Transverse colon (tissue), 4 donors: Measurements from ENCODE around the gene PPP6R2. TPM values are rescaled to one million over a fixed set of nuclear protein-coding genes. Genes with fewer than 3 reads are reported as not detected.

Experiments
- DNase-seq: peaks from one replicate; pipeline ENCODE4 v3.0.0-alpha.2; 2019
- H3K27ac ChIP-seq, 4 donors: fragments of 200-600 bp; sonication (generic); 2 replicates each; pipeline ENCODE4 v1.5.1; 2016 to 2018; ENCODE audit warnings: inconsistent platforms in 4 of 4
- H3K27me3 ChIP-seq: fragments of 200-600 bp; sonication (generic); 2 replicates; pipeline ENCODE4 v1.5.1; 2017; ENCODE audit warnings: inconsistent platforms
- H3K36me3 ChIP-seq, 4 donors: fragments of 200-600 bp; sonication (generic); 2 replicates each; pipeline ENCODE4 v1.5.1; 2017 to 2019; ENCODE audit warnings: inconsistent platforms in 4 of 4
- H3K4me1 ChIP-seq, 4 donors: fragments of 200-600 bp; sonication (generic); 2 replicates each; pipeline ENCODE4 v1.5.1; 2017 to 2020; ENCODE audit warnings: inconsistent platforms in 4 of 4
- H3K4me3 ChIP-seq, 4 donors: fragments of 200-600 bp; sonication (generic); 1 replicate in 1 of 4; 2 replicates in 3 of 4; pipeline versions ENCODE4 v1.5.1 to v1.6.1; 2017 to 2019; ENCODE audit warnings: inconsistent platforms in 4 of 4
- H3K9me3 ChIP-seq, 2 donors: fragments of 200-600 bp; sonication (generic); 2 replicates each; pipeline ENCODE4 v1.5.1; 2017 to 2019; ENCODE audit warnings: inconsistent platforms in 2 of 2
- EP300 ChIP-seq: sonication (generic); formaldehyde crosslinking; IDR thresholded peaks from one replicate; pipeline ENCODE4 v1.6.1; 2017; ENCODE audit warnings: antibody characterized with exemption, low read depth
- POLR2A ChIP-seq: fragments of 450-650 bp; IDR thresholded peaks from one replicate; pipeline ENCODE4 v1.6.1; 2016; ENCODE audit warnings: antibody characterized with exemption, mild to moderate bottlenecking, moderate library complexity
- POLR2AphosphoS5 ChIP-seq, 3 donors: sonication (generic); formaldehyde crosslinking; IDR thresholded peaks; one replicate each; pipeline ENCODE4 v1.6.1; 2016; ENCODE audit warnings: antibody characterized with exemption in 3 of 3
- WGBS, 2 donors: methylation state at CpG; one replicate each; pipeline ENCODE4 v1.1.5; 2018; ENCODE audit warnings: low coverage in 1 of 2; 5-methylcytosine and 5-hydroxymethylcytosine counted together
- in situ Hi-C, 4 donors: fragments of 200-750 bp; cut with MboI; loops; one replicate each; pipeline versions ENCODE4 v1.15.0 to v1.15.1; 2017; ENCODE audit warnings: low sequenced_read_pairs in 3 of 4, low pct_ligation_motif_present in 1 of 4, low pct_unique_long_range_greater_than_20kb in 1 of 4
- intact Hi-C: fragments of 100-400 bp; cut with DNase I; formaldehyde crosslinking; loops from one replicate; pipeline ENCODE4 v1.15.1; 2023; ENCODE audit warnings: low total_unique reads
- total RNA-seq, 4 donors: library from RNA; depleted of rRNA; stranded (reverse); fragments of >200 nt; gene quantifications; one replicate each; pipeline ENCODE4 v1.1.0, GENCODE V29; 2016
- TF ChIP-seq, protein P1 (sequence below), 5 experiments: fragments of 200-600 bp in 3 of 5; fragments of 450-650 bp in 2 of 5; sonication (generic) in 3 of 5; IDR thresholded peaks; 1 replicate in 2 of 5; 2 replicates in 3 of 5; pipeline ENCODE4 v1.5.1; 2016 to 2017; ENCODE audit warnings: antibody characterized with exemption in 5 of 5, inconsistent platforms in 3 of 5, mild to moderate bottlenecking in 2 of 5, moderate library complexity in 1 of 5

The PPP6R2 gene
- total RNA-seq, 4 donors from 2014 or later, result 62.1 to 151 (median 77.8) TPM

GRCh38 chr22:50454556-50455075 lies 111.5 kb downstream of the PPP6R2 start:
- no peaks in the 10 kb centered on the region for H3K9me3 ChIP-seq
- WGBS, 2 donors, result 92% methylated on average over 25 of the region's 27 CpGs; no CpG with 5 or more reads in 1 of the 2 donors
- no peaks in the 10 kb centered on the region for H3K4me1 ChIP-seq
- no peaks in the 10 kb centered on the region for H3K27me3 ChIP-seq
- TF ChIP-seq, protein P1, sequence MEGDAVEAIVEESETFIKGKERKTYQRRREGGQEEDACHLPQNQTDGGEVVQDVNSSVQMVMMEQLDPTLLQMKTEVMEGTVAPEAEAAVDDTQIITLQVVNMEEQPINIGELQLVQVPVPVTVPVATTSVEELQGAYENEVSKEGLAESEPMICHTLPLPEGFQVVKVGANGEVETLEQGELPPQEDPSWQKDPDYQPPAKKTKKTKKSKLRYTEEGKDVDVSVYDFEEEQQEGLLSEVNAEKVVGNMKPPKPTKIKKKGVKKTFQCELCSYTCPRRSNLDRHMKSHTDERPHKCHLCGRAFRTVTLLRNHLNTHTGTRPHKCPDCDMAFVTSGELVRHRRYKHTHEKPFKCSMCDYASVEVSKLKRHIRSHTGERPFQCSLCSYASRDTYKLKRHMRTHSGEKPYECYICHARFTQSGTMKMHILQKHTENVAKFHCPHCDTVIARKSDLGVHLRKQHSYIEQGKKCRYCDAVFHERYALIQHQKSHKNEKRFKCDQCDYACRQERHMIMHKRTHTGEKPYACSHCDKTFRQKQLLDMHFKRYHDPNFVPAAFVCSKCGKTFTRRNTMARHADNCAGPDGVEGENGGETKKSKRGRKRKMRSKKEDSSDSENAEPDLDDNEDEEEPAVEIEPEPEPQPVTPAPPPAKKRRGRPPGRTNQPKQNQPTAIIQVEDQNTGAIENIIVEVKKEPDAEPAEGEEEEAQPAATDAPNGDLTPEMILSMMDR (IDR thresholded peaks at IDR 0.05), result no peak
- TF ChIP-seq POLR2A (no peak), EP300 (no peak), POLR2AphosphoS5 (IDR thresholded peaks at IDR 0.05) (no peak)
- no peak for DNase-seq
- no peak overlapping the region for H3K27ac ChIP-seq
- in situ Hi-C loops (no loop called here), intact Hi-C loops (no loop called here)
- H3K36me3 ChIP-seq, result peaks cover 0 to 36% (median 19%) of the 10 kb centered on the region in 4 donors
- no peak overlapping the region for H3K4me3 ChIP-seq

DNA sequence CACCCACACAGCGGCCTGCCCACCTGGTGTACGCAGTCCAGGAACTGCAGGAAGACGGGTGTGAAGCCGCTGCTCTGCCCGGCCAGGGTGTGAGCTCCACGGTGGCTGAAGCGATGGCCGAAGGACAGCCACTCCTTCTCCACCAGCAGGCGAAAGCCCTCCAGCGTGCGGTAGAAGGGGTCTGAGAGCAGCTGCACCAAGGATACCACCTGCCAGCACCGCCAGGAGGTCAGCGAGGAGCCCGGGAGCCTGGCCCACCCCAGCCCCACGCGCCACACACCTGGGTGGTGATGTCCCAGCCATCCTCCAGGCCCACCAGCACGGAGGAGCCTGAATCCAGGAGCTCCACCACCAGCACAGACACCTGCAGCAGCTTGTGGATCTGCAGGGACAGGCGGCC lies 112.1 kb downstream of the PPP6R2 start:
- no peaks in the 10 kb centered on the region for H3K9me3 ChIP-seq
- intact Hi-C loops, result no loop called here
- WGBS, 2 donors, result 98% methylated on average over 12 of the region's 18 CpGs; no CpG with 5 or more reads in 1 of the 2 donors
- H3K4me3 ChIP-seq, result no peak overlapping the region
- no peak for TF ChIP-seq POLR2AphosphoS5 (IDR thresholded peaks at IDR 0.05)
- TF ChIP-seq, protein P1 (IDR thresholded peaks at IDR 0.05), result no peak
- TF ChIP-seq EP300, result no peak
- TF ChIP-seq POLR2A, result no peak
- no peaks in the 10 kb centered on the region for H3K4me1 ChIP-seq
- no peak for DNase-seq
- H3K27me3 ChIP-seq, result no peaks in the 10 kb centered on the region
- H3K27ac ChIP-seq, result no peak overlapping the region
- peaks cover 0 to 41% (median 22%) of the 10 kb centered on the region in 4 donors for H3K36me3 ChIP-seq
- in situ Hi-C loops, result no loop called here

GRCh38 chr22:50456026-50456425 lies 112.9 kb downstream of the PPP6R2 start:
- H3K36me3 ChIP-seq, result peaks cover 0 to 48% (median 25%) of the 10 kb centered on the region in 4 donors
- WGBS, 2 donors, result 80 to 93% methylated on average over 2 to 10 of the region's 11 CpGs

DNA sequence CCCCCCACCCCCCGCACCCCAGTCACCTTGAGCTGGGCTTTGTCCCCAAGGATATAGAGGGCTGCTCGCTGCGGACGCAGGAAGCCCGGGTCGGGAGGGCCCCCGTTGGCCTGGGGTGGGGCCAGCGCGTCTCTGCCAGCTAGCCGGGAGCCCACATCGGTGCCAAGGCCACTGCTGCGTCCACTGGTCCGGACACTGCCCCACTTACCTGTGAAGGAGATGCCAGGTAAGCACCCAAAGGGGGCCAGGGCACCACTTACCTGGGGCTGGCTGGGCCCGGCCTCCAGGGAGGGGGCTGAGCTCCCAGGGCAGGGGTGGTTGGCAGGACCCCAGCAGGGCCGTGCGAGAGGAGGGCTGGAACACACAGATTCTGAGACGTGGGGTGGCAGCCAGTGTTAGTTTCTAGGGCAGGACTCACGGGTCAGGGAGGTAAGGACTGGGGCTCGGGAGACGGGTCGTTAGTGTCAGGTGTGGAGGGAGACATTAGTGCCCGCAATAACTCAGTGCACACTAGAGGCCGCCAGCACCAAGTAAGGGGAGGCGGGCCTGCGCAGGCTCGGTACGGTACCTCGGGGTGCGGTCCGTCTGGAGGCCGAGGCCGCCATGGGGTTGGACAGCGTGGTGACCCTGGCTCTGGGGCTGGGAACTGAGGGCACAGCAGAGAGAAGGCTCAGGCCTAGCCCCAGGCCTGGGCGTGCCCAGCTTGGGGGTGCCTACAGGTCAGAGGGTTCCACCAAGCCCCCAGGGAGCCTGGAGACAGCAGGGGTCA lies 113.5 kb downstream of the PPP6R2 start:
- DNase-seq, result no peak
- H3K4me3 ChIP-seq, result no peak overlapping the region
- TF ChIP-seq, protein P1 (IDR thresholded peaks at IDR 0.05), result peak in 1 of 5 experiments; percentile 11
- TF ChIP-seq POLR2AphosphoS5 (IDR thresholded peaks at IDR 0.05), result no peak
- no peaks in the 10 kb centered on the region for H3K9me3 ChIP-seq
- H3K27ac ChIP-seq, result no peak overlapping the region
- WGBS, 2 donors, result 60 to 84% methylated on average over 2 to 22 of the region's 34 CpGs
- H3K36me3 ChIP-seq, result peaks cover 0 to 54% (median 28%) of the 10 kb centered on the region in 4 donors
- H3K27me3 ChIP-seq, result no peaks in the 10 kb centered on the region
- peaks cover 0 to 6% (median 0%) of the 10 kb centered on the region in 4 donors for H3K4me1 ChIP-seq
- in situ Hi-C loops, result no loop called here
- intact Hi-C loops, result no loop called here

More at GRCh38 chr22:50456026-50456425, 112.9 kb downstream of the PPP6R2 start:
- Histone ChIP-seq H3K27ac (no peak overlapping the region), H3K9me3 (no peaks in the 10 kb centered on the region), H3K4me3 (no peak overlapping the region), H3K27me3 (no peaks in the 10 kb centered on the region), H3K4me1 (peaks cover 0 to 2% (median 0%) of the 10 kb centered on the region in 4 donors)
- intact Hi-C loops, result no loop called here
- no peak for DNase-seq
- TF ChIP-seq POLR2A (no peak), EP300 (no peak), POLR2AphosphoS5 (IDR thresholded peaks at IDR 0.05) (no peak)
- TF ChIP-seq, protein P1 (IDR thresholded peaks at IDR 0.05), result no peak
- in situ Hi-C loops, result no loop called here
